Activated CD8-positive, alpha-beta memory T cell treated with anti-CD3 and anti-CD28 coated beads, Interleukin-2, amount 50 U/mL, for 48 hours (primary cell): ENCODE results near the gene LHFPL3.
"Not testable (repeated sequence)": the region's sequence is repeated elsewhere in the genome, so short reads cannot be mapped to it uniquely, and the experiment has no call there.

Experiments used
- DNase-seq: peaks from one replicate; pipeline ENCODE4 v3.0.0-alpha.2; 2020

LHFPL3 gene

DNA sequence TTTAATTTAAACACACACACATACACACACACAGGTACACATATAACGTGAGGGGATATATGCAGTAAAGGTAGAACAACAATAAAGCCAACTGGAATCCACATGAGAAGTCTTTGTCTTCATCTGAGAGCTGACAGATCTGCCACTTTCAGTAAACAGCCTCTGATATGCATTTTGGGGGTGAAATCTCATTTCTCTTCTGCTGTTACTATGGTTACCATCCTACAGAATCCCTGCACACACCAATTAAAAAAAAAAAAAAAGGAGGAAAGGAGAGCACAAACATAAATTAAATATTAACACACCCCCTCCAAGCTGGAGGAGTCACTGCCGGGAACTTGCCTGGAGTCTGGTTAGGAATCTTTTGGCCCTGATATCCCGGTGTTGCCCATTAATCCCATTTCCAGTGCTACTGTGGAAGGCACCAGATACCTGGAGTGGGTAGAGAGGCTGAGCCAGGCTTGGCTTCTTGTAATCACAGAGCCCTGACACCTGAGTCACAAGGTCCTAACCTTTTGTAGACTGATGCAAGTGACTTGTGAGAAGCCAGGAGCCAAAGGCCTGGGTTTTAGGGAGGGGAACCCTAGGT is 169.1 kb downstream of the LHFPL3 start:
- DNase-seq, result no peak

DNA sequence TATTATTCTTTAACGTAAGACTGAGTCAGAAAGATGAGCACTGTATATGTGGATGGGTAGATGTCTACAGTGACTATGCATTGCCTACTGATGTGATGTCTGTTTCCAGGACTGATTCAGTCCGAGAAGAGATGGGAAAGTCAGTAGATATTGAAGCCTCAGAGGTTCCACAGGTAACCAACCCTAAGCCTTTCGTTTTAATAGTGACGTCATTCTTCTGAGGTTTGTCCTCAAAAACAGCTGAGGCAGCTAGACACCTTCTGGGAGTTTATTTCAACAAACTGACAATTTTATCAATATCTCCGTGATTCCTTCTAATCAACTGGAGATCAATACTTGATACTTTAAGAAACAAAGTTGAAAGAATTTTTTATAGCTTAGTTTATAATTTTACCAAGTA is 171.6 kb downstream of the LHFPL3 start:
- DNase-seq, result no peak

DNA sequence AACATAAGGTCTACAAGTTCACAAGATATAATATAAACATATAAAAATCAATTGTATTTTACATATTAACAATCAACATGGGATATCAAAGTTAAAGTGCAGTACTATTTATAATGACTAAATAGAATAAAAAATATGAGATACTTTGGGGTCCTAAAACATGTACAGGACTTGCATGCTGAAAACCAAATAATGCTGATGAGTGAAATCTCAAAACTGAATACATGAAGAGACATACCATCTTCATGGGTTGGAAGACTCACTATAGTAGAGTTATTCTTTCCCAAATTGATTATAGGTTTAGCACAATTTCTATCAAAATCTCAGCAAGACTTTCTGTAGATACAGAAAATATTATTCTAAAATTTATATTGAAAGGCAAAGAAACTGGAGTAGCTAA is 181.5 kb downstream of the LHFPL3 start:
- no peak for DNase-seq

DNA sequence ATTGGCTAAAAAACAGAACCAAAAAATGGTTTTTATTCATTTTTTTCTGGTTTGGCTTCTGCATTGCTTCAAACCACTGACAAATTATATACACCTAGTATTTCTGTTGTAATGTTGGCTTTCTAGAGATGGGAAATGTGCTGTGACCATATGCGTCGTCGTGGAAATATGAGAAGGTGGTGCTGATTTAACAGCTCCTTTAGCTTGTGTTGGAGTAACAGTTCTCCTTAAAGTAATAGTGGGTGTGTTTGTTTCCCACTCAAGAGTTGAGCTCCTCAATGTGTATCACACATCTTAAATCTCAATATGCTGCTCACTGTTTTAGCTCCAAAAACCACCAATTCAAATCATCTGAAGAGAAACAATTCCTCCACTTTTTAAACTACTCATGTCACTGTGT is 196.4 kb downstream of the LHFPL3 start:
- no peak for DNase-seq

DNA sequence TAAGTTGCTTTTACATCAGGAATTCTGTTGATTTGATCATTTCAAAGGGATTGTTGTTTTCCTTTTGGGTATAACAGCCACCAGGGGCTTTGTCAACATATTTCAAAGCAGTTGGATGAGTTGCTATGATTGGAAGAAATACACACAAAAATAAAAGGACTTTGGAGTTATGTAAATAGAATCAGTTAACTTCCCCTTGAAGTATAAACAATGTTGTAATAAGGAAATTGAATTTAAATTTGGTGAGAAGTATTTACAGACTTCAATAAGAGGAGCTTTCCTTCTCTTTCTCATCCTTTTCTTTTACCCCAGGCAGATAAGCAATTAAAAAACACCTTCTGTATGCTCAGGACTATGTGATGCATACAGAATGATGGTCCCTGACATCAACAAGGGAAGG is 199.7 kb downstream of the LHFPL3 start:
- DNase-seq, result no peak

DNA sequence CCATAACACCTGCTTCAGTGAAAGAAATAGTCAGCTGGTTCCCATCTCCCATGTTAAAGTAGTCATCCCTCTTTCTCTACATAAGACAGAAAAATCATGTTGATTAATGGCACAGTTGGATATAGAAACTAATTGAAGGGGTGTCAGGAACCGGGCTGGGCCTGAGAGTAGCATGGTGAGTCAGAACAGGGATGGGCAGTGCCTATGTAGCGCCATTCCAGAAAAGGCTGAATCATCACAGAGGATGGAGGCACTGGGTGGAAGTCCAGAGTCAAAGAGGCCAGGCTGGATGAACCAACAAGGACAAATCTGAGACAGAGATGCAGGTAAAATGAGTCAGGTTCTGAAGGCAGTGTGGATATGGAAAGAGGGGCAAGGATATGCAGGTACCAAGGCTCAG is 201.2 kb downstream of the LHFPL3 start:
- DNase-seq, result no peak

DNA sequence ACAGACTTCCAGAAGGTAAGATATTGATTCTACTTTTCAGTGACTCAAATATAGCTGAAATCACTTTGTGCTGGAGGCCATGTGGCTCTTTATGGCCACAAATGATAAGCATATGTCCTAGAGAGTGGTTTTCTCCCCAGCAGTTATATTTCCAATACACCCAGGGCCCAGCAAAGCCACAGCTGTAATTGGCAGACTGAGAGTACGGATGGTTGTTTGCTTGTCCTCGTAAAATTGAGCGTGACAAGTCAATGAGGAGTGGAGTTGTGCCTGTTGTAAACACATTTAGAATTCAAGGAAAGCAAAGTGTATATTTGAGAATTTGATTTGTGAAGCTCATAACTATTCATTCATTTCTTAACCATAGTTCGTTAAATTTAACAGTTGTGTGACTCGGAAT is 201.8 kb downstream of the LHFPL3 start:
- no peak for DNase-seq

DNA sequence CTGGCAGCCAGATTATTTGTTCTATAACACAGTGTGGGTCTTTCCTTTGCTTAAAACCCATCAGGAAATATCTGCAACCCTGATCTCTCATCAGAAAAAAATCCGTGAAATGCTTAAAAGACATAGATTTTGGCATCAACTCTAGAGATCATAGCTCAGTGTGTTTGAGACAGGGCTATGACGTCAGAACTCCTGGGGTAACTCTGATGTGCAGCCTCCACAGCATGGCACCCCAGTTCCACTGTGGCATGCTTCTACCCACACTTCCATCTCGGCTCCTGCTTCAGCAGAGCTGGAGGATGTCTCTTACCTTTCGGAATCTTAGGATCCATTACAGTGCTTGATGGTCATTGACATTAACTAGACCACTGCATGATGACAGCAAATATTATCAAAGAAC is 205.7 kb downstream of the LHFPL3 start:
- DNase-seq, result no peak

DNA sequence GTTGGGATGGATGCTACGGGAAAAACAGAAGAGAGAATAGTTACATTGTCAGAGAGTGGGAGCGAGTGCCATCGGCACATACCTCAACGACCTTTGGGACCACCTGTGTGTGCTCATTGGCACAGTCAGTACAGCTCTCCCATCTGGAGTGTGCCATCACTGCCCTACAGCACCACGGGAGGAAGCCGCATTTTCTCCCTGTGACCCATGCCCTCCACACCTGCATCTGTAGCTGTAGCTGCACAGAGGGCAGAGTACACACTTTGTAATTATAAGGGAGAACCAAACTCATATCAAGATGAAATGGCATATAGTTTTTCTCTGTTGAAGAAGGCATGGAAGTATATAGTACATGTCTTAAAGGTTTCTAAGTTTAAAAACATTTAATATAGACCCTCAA is 207.4 kb downstream of the LHFPL3 start:
- no peak for DNase-seq

DNA sequence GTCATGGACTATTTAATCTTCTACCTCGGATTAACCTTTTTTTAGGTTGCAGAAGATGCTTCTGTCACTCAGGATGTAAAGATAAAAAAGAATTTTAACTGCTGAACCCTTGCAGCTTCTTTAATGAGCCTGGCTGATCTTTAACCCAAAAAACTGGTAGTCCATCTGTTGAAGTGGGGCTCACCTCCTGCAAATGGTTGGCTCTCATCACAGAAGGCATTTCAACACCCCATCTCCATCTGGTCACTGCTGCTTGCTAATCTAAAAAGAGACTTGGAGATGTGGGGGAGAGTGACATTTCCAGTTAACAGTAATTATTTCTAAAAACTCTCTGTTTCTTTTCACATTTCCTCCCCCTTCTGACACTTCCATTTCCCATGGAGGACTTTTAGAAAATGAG is 208.6 kb downstream of the LHFPL3 start:
- DNase-seq, result no peak

DNA sequence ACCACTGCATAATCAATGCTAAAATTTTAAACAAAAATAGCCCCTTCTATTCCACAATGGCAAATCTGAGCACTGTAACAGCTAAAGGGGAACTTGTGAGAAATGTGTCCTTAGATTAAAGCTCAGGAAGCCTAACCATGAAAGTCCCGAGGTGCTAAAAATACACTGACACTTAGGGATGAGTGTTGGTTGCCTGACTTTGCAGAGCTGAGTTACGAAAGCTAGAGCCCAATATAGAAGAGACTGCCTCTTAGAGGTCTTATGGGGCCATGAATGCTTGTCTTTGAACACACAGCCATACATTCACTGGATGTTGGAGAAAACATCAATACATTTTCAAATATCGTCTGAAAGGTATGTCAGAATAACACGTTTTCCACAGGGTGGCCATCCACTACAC is 209.7 kb downstream of the LHFPL3 start:
- no peak for DNase-seq

DNA sequence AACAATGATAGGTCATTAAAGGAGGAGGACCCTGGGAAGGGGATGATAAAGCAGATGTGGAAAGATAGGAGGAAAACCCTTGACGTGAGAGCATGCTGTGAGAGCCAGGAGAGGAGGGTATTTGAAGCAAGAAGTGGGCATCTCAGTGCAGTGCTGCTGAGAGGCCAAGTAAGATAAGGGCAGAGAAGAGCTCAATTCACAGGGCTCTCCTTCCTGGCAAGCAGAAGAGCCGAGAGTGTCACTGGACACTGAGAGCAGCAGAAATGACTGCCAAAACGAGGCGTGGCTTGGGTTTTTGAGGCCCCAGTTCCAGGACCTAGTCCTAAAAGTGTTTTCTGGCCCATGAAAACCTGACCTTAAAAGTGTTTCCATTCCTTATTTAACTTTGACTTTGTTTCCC is 213.5 kb downstream of the LHFPL3 start:
- DNase-seq, result no peak

DNA sequence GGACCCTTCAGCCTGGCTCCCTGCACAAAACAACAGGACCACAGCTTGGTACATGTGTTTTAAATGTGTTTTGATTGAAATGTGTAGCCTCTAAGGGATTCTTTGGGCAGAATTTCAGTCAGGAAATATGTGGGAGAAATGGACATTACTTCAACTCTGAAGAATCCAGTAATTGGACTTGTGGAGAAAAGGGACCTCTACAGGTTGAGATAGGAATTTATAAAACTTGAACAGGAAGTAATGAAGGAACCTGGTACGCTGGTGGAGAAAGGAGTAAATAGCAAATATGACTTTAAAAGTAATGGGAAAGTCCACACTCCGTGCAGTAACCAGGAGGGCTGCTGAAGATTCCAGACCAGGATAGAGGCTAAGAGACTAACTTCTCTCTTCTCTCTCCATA is 220.5 kb downstream of the LHFPL3 start:
- DNase-seq, result no peak

DNA sequence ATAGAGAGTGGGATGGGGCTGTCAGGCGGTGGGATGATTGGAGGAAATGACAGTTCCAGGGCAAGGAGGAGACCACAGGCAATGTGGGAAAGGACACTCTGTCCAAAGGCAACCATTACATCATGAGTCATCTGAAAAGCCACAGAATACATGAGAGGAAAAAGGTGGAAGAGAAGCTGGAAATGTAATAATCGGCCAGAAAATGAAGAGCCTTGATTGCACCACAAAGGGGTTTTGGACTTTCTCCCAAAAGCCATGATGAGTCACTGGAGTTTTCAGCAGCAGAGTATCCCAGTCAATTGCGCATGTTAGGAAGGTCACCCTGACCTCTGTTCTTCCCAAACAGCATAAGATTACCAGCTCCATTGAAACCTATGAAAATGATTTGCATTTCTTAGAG is 222.0 kb downstream of the LHFPL3 start:
- no peak for DNase-seq

DNA sequence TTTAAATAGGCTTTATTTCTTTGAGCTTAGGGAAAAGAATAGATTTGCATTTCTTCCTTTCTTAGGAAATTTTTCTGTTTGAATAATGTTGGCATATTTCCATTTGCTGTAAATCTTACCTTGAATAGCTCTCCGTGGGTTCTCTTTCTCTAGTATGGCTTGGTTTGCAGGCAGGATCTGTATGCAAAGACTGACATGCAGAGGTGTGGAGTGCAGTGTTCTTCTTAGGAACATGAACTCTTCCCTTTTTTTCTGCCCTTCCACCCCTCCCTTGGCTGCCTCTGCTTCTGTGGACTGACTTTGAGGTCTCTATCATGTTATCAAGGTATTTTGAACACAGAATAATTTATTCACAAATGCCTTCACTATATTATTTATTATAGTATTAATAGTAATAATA is 222.8 kb downstream of the LHFPL3 start:
- no peak for DNase-seq

DNA sequence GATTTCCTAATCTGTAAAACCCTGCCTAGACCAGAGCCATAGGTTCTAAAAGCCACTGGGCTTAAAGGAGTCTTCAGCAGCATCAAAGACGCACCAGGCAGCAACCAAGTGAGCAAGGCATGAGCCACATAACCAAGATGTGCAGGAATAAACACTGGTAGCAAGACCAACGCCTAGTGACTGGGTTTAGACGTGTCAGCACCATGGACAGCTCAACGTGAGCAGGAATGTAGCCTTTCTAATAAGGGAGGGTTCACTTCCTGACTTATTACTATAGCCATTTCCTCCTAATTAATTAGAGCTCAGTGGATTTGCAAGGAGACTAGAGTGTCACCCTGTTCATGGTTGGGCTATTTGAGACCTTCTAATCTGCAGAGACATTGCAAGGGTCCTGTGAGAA is 223.7 kb downstream of the LHFPL3 start:
- peak; percentile 51 for DNase-seq

DNA sequence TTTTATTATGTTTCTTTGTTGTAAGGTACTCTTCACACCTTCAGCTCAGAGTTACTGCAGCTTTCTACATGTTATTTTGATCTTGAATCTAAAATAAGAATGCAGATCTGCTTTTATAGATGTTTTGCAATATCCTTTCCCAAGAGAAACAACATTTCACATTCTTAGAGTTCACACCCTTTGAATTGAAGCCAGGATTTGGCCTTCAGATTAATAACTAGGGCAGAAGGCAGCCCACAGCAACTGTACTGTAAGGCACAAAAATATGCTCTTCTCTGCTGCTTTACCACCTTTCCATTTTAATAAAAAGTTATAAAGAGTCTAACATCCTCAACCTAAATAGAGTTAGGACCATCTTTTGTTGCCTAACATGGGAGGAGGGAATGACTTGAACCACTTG is 224.7 kb downstream of the LHFPL3 start:
- DNase-seq, result no peak

DNA sequence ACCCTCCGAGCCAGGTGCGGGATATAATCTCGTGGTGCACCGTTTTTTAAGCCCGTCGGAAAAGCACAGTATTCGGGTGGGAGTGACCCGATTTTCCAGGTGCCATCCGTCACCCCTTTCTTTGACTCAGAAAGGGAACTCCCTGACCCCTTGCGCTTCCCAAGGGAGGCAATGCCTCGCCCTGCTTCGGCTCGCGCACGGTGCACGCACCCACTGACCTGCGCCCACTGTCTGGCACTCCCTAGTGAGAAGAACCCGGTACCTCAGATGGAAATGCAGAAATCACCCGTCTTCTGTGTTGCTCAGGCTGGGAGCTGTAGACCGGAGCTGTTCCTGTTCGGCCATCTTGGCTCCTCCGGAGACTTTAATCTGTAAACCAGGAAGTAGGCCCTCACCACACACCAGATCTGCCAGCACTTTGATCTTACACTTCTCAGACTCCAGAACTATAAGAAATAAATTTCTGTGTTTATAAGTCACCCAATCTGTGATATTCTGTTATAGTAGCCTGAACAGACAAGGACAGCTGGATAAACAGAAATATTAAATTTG is 235.0 kb downstream of the LHFPL3 start:
- DNase-seq, result not testable (repeated sequence)

DNA sequence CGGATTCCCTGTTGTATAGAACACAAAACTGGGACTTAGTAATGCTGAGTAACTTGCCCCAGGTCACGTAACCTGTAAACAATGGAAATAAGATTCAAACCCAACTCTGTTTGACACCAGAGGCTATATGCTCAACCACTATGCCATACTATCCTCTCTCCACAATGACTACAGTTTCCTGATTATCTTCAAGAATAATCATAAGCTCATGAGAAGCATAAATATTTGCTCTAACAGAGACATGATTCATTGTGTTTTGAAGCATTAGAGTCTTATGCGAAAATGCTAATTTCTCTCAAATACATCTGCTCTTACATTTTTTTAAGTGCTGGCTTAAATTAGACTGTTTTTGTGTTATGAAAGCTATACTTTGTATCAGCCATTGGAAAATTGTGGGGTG is 241.3 kb downstream of the LHFPL3 start:
- no peak for DNase-seq

DNA sequence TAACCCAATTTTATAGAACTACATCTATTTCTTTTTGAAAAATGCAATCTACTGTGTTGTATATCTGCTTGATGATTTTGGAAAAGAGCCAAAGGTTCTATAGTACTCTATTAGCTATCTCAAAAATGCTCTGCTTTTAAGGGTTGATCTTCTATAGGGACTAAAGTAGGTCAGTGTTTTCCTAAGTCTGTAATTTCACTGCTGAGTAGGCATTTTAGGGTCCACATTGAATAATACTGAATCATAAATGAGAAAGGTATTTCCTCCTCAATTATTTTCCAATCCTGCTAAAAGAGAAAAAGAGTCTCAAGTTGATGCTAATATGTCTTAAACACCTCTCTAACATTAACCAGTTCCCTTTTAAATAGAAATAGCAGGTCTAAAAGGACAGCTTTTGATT is 244.2 kb downstream of the LHFPL3 start:
- no peak for DNase-seq

DNA sequence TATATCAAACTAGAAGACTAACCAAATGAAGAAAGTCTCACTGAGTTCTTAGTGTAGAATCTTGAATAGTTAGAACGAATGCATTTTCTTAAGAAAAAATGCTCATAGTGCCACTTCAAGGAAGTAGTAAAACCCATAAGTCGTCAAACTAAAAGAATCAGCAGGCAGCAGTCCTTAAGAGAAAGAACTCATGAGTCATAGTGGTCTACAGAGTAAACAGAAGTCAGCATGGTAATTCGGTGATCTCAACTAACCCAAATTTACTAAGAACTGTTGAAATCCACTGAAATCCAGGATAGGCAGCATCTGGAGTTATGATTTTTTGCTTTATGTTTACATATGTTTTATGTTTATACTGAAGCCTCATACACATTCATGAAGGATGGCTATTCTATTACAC is 256.2 kb downstream of the LHFPL3 start:
- DNase-seq, result no peak

DNA sequence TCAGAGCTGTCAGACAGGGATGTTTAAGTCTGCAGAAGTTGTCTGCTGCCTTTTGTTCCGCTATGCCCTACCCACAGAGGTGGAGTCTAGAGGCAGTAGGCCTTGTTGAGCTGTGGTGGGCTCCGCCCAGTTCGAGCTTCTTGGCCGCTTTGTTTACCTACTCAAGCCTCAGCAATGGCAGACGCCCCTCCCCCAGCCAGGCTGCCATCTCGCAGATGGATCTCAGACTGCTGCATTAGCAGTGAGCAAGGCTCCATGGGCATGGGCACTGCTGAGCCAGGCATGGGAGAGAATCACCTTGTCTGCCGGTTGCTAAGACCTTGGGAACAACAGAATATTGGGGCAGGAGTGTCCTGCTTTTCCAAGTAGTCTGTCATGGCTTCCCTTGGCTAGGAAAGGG is 267.2 kb downstream of the LHFPL3 start:
- not testable (repeated sequence) for DNase-seq

DNA sequence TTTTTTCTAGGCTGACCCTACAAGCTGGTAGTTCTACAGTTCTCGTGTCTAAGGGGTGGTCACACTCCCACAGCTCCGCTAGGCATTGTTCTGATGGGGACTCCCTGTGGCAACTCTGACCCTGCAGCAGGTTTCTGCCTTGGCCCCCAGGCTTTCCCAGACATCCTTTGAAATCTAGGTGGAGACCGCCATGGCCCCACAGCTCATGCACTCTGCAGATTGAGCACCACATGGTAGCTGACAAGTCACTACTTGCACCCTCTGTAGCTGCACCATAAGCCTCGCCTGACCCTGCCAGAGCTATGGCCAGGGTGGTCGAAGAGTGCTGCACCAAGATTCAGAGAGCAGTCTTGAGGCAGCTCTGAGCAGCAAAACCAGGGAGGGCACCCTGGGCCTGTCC is 275.6 kb downstream of the LHFPL3 start:
- DNase-seq, result no peak

DNA sequence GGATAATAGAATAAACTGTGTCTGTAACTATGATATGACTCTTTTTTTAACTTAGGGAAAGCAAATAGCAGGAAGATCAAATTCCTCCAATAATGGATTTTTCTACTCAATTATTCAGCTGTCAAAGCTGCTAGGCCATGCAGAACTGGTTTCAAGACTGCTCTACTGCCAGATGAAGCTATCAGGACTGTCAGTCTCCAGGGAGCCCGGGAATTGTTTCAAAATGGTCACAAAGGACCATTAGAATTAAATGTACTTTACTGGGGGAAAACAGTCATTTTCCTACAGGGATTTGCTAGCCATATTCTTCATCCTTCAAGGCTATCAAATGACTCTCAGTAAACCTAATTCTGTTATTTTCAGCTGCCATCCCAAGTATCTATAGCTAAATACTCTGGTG is 276.3 kb downstream of the LHFPL3 start:
- DNase-seq, result no peak

DNA sequence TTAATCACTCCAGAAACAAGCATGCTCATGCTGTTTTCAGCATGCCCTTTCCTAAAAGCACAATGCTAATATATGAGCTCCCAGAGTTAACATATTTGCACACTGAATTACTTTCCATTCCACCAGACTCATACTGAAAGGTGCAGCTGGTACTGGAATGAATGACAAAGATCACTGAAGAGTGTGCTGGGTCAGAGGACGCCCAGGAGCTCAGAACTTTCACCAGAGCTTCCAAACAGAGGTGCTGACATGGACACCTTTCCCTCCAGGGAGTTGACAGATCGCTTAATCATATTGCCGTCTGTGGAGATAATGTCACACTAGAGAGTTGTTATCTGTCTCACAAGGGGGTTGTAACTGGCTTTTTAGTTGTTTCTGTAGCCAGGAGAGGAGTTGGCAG is 292.9 kb downstream of the LHFPL3 start:
- no peak for DNase-seq

DNA sequence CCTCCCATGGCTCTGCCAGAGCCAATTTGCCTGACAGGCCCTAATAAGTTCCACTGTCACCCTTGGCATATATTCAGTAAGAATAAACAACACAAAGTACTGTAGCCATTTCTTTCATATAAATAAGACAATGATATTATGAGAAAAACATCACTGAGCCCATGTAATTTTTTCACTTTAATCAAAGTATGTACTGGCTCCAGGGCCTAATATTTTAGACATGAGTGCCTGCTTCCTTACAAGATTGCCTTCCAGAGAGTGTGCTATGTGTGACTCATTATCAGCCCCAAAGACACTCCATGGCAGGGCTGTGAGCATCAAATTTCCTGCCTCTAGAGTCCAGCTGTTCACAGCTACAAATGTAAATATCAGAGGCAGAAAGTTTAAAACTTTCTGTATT is 297.6 kb downstream of the LHFPL3 start:
- no peak for DNase-seq
